Smooth muscle cell (in vitro differentiated cells): ENCODE data around the gene CBX1. TPM values are rescaled to one million over a fixed set of nuclear protein-coding genes. Genes with fewer than 3 reads are reported as not detected.

Source experiments
- DNase-seq: peaks from one replicate; lab custom pipeline; 2025; ENCODE audit not compliant: unreplicated experiment; lab: John Stamatoyannopoulos, UW
- H2AFZ ChIP-seq: fragments of 200-600 bp; sonication (generic); 2 replicates; pipeline ENCODE4 v1.6.0; 2016; ENCODE audit warnings: antibody characterized with exemption, low read depth, mild to moderate bottlenecking
- H3F3A ChIP-seq: fragments of 200-600 bp; sonication (generic); 2 replicates; pipeline ENCODE4 v1.6.0; 2017; ENCODE audit warnings: antibody characterized with exemption, low read depth
- H3K27ac ChIP-seq: fragments of 200-600 bp; sonication (generic); 2 replicates; pipeline ENCODE4 v1.5.1; 2016; ENCODE audit warnings: low read depth, mild to moderate bottlenecking
- H3K27me3 ChIP-seq: fragments of 200-600 bp; sonication (generic); 2 replicates; pipeline ENCODE4 v1.6.1; 2016; ENCODE audit warnings: low read depth, mild to moderate bottlenecking
- H3K36me3 ChIP-seq: fragments of 200-600 bp; sonication (generic); 2 replicates; pipeline ENCODE4 v1.5.1; 2016; ENCODE audit warnings: low read depth
- H3K4me1 ChIP-seq: fragments of 200-600 bp; sonication (generic); 2 replicates; pipeline ENCODE4 v1.5.1; 2016; ENCODE audit warnings: low read depth
- H3K4me2 ChIP-seq: fragments of 200-600 bp; sonication (generic); 2 replicates; pipeline ENCODE4 v1.6.0; 2016; ENCODE audit warnings: mild to moderate bottlenecking
- H3K4me3 ChIP-seq: fragments of 200-600 bp; sonication (generic); 2 replicates; pipeline ENCODE4 v1.5.1; 2016; ENCODE audit warnings: mild to moderate bottlenecking
- H3K79me2 ChIP-seq: fragments of 200-600 bp; sonication (generic); 2 replicates; pipeline ENCODE4 v1.6.0; 2016; ENCODE audit warnings: low read depth, mild to moderate bottlenecking
- H3K9ac ChIP-seq: fragments of 200-600 bp; sonication (generic); 2 replicates; pipeline ENCODE4 v1.6.0; 2016; ENCODE audit warnings: low read depth
- H3K9me3 ChIP-seq: fragments of 200-600 bp; sonication (generic); replicated peaks from 2 replicates; pipeline ENCODE4 v1.5.1; 2016; ENCODE audit warnings: low read depth
- H4K20me1 ChIP-seq: fragments of 200-600 bp; sonication (generic); 2 replicates; pipeline ENCODE4 v1.6.0; 2016; ENCODE audit warnings: low read depth
- CTCF ChIP-seq: fragments of 200-600 bp; sonication (generic); IDR thresholded peaks from 2 replicates; pipeline ENCODE4 v1.5.1; 2017; ENCODE audit warnings: borderline replicate concordance, mild to moderate bottlenecking, antibody characterized with exemption; ENCODE audit not compliant: insufficient read depth, poor library complexity, severe bottlenecking
- WGBS: methylation state at CpG from one replicate; pipeline ENCODE4 v1.1.7; 2016; ENCODE audit warnings: low lambda C conversion rate; 5-methylcytosine and 5-hydroxymethylcytosine counted together
- polyA plus RNA-seq: library from polyadenylated mRNA; unstranded; fragments of >200 nt; fragmentation: Nextera tagmentation; extraction: Ambion mirVana; gene quantifications from 2 replicates; pipeline ENCODE4 v1.2.1, GENCODE V29; 2016
- total RNA-seq: library from RNA; depleted of rRNA; stranded (reverse); fragments of >200 nt; gene quantifications from 2 replicates; pipeline ENCODE4 v1.2.3, GENCODE V29; 2014

The CBX1 gene
- total and polyA plus RNA-seq, 2 experiments from 2014 or later: 32.7 to 63.4 TPM

- TF ChIP-seq CTCF: no peak
- no peaks in the 10 kb centered on the region for H3K79me2 ChIP-seq
- no peak for DNase-seq
- H3K4me1 ChIP-seq: no peaks in the 10 kb centered on the region
- no peak overlapping the region for H3K27ac ChIP-seq
- H2AFZ ChIP-seq: no peak overlapping the region
- H3K4me3 ChIP-seq: no peak overlapping the region
- WGBS: 71% methylated on average over 16 of the region's 16 CpGs
- no peaks in the 10 kb centered on the region for H3F3A ChIP-seq
- peaks cover 81% of the 10 kb centered on the region for H3K27me3 ChIP-seq
- H4K20me1 ChIP-seq: no peaks in the 10 kb centered on the region
- H3K9me3 ChIP-seq: no peaks in the 10 kb centered on the region
- no peaks in the 10 kb centered on the region for H3K36me3 ChIP-seq
- no peak overlapping the region for H3K4me2 ChIP-seq
- no peak overlapping the region for H3K9ac ChIP-seq
These were observed 47.8 kb upstream of the CBX1 start for GRCh38 chr17:48148854-48149786.

- H3K9me3 ChIP-seq: no peaks in the 10 kb centered on the region
- no peaks in the 10 kb centered on the region for H4K20me1 ChIP-seq
- H3K27ac ChIP-seq: no peak overlapping the region
- H3F3A ChIP-seq: no peaks in the 10 kb centered on the region
- no peak for DNase-seq
- no peak for TF ChIP-seq CTCF
- H2AFZ ChIP-seq: no peak overlapping the region
- H3K4me3 ChIP-seq: no peak overlapping the region
- no peaks in the 10 kb centered on the region for H3K4me1 ChIP-seq
- no peak overlapping the region for H3K9ac ChIP-seq
- peaks cover 89% of the 10 kb centered on the region for H3K27me3 ChIP-seq
- 91% methylated on average over 14 of the region's 14 CpGs for WGBS
- no peaks in the 10 kb centered on the region for H3K36me3 ChIP-seq
- no peaks in the 10 kb centered on the region for H3K79me2 ChIP-seq
- no peak overlapping the region for H3K4me2 ChIP-seq
These were observed 46.9 kb upstream of the CBX1 start for GRCh38 chr17:48148029-48148770.

GRCh38 chr17:48144976-48145798, 43.9 kb upstream of the CBX1 start:
- 93% methylated on average over 3 of the region's 3 CpGs for WGBS
- Histone ChIP-seq H3K9ac (no peak overlapping the region), H3K4me1 (no peaks in the 10 kb centered on the region), H3K27me3 (peaks cover 67% of the 10 kb centered on the region), H3K4me3 (no peak overlapping the region), H4K20me1 (no peaks in the 10 kb centered on the region), H3K36me3 (no peaks in the 10 kb centered on the region), H3K4me2 (no peak overlapping the region), H2AFZ (no peak overlapping the region), H3F3A (no peaks in the 10 kb centered on the region), H3K27ac (no peak overlapping the region), H3K9me3 (no peaks in the 10 kb centered on the region), H3K79me2 (no peaks in the 10 kb centered on the region)
- DNase-seq: no peak
- no peak for TF ChIP-seq CTCF
